Osteocyte (in vitro differentiated cells): ENCODE results near the gene RS1. TPM values are rescaled to one million over a fixed set of nuclear protein-coding genes. Genes with fewer than 3 reads are reported as not detected.

Source experiments
- DNase-seq: peaks from one replicate; pipeline ENCODE4 v3.0.0; 2021; ENCODE audit warnings: mixed read lengths; ENCODE audit not compliant: unreplicated experiment; ENCODE audit errors: extremely low spot score
- H3K27ac Mint-ChIP-seq: one replicate; pipeline ENCODE4 v1.8.0; 2021; ENCODE audit warnings: mild to moderate bottlenecking, mixed read lengths; ENCODE audit not compliant: unreplicated experiment
- H3K27me3 Mint-ChIP-seq: one replicate; pipeline ENCODE4 v1.8.0; 2021; ENCODE audit warnings: mixed read lengths; ENCODE audit not compliant: unreplicated experiment
- H3K36me3 Mint-ChIP-seq: one replicate; pipeline ENCODE4 v1.8.0; 2021; ENCODE audit warnings: mixed read lengths; ENCODE audit not compliant: unreplicated experiment
- H3K4me1 Mint-ChIP-seq: one replicate; pipeline ENCODE4 v1.8.0; 2021; ENCODE audit warnings: mixed read lengths; ENCODE audit not compliant: unreplicated experiment
- H3K4me3 Mint-ChIP-seq: one replicate; pipeline ENCODE4 v1.8.0; 2021; ENCODE audit warnings: mild to moderate bottlenecking, moderate library complexity, mixed read lengths; ENCODE audit not compliant: unreplicated experiment
- H3K9me3 Mint-ChIP-seq: one replicate; pipeline ENCODE4 v1.8.0; 2021; ENCODE audit warnings: mixed read lengths; ENCODE audit not compliant: unreplicated experiment
- total RNA-seq: library from RNA; stranded (reverse); gene quantifications from 2 replicates; pipeline ENCODE4 v1.2.1, GENCODE V29; 2021
- TF ChIP-seq, protein P1 (sequence below): fragments of 200-600 bp; sonication (generic); IDR thresholded peaks from 2 replicates; pipeline ENCODE4 v1.5.0; 2021; ENCODE audit warnings: antibody characterized with exemption, mild to moderate bottlenecking, moderate library complexity

Gene RS1
- total RNA-seq, 1 donor from 2014 or later = not detected

DNA sequence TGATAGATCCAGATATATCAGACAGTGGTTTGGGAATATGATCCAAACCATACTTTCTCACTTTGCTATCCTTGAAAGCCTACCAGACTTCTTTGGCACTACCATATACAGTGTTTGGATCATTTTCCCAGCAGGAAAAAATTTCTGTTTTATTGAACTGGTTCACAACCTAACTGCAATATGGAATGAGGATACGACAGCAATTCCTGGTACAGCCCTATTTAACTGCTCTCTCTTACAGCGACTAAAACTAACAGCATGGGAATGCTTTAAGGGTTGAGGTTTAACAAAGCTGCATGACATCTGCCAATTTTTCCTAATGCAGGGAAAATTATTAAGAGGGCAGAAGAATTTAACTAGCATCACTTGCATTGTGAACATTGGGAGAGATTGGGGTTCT lies 47.3 kb downstream of the RS1 start:
- Mint-ChIP-seq H3K27ac (no peak overlapping the region), H3K9me3 (peaks cover 17% of the 10 kb centered on the region), H3K27me3 (no peaks in the 10 kb centered on the region), H3K36me3 (peaks cover 17% of the 10 kb centered on the region), H3K4me3 (no peak overlapping the region), H3K4me1 (no peaks in the 10 kb centered on the region)
- DNase-seq = no peak
- TF ChIP-seq, protein P1, sequence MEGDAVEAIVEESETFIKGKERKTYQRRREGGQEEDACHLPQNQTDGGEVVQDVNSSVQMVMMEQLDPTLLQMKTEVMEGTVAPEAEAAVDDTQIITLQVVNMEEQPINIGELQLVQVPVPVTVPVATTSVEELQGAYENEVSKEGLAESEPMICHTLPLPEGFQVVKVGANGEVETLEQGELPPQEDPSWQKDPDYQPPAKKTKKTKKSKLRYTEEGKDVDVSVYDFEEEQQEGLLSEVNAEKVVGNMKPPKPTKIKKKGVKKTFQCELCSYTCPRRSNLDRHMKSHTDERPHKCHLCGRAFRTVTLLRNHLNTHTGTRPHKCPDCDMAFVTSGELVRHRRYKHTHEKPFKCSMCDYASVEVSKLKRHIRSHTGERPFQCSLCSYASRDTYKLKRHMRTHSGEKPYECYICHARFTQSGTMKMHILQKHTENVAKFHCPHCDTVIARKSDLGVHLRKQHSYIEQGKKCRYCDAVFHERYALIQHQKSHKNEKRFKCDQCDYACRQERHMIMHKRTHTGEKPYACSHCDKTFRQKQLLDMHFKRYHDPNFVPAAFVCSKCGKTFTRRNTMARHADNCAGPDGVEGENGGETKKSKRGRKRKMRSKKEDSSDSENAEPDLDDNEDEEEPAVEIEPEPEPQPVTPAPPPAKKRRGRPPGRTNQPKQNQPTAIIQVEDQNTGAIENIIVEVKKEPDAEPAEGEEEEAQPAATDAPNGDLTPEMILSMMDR = no peak

DNA sequence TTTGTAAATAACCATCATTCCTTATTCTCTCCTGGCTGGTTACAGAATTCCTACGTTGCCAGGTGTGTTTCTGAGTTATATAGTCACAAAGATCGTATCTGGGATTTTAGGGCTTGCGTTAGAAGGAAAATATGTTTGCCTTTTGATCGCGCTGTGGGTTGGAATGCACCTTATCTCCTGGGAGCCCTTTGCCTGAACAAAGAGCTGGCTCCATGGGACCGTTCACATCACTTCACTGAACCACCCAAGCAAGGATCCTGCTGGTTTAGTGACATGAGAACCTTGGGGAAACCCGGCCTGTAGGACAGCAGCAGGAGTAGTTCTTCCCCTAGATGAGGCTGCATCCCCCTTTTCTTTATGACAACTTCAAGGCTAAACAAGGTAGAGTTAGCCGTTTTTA lies 51.6 kb downstream of the RS1 start:
- Mint-ChIP-seq H3K9me3 (peaks cover 20% of the 10 kb centered on the region), H3K4me1 (peaks cover 11% of the 10 kb centered on the region), H3K27me3 (no peaks in the 10 kb centered on the region), H3K4me3 (no peak overlapping the region), H3K36me3 (peaks cover 5% of the 10 kb centered on the region), H3K27ac (no peak overlapping the region)
- TF ChIP-seq, protein P1 = no peak
- DNase-seq = no peak

DNA sequence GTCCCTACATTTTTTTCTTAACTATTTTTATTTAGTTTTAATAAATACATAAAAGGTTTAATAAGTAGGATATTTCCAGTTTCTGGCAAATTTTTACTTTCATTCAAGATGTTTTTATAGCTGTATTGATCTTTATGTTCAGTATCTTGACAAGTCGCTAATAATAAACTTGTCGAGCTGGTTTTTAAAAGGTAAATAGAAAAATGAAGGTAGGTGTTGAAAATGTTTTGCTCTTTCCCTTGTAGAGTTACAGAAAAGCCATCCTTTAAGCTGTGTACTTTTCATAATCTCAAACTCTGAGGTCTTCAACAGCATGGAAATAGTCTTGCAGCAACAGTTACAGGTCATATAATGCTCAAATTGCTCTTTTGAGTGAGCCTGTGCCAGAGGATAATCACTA lies 52.6 kb downstream of the RS1 start:
- Mint-ChIP-seq H3K36me3 (peaks cover 5% of the 10 kb centered on the region), H3K4me1 (peaks cover 11% of the 10 kb centered on the region), H3K9me3 (peaks cover 19% of the 10 kb centered on the region), H3K27ac (no peak overlapping the region), H3K4me3 (no peak overlapping the region), H3K27me3 (no peaks in the 10 kb centered on the region)
- no peak for DNase-seq
- TF ChIP-seq, protein P1 = no peak

DNA sequence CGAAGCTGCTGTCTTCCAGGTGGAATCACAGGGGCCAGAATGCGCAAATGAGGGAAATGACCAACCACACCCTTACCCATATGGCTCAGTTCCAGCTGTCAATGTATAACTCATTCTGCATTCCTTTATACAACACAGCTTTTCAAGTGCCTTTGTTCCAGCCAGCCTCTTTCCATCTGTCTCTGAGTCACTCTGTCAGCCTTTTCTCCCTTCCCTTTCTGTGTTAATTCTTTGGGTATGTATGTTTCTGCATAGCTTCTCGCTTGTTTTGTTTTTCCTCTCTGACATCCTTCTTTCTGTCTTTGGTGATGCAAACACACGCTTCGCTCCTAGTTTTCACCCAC lies 54.5 kb downstream of the RS1 start:
- peaks cover 11% of the 10 kb centered on the region for H3K4me1 Mint-ChIP-seq
- TF ChIP-seq, protein P1 = no peak
- no peak overlapping the region for H3K27ac Mint-ChIP-seq
- no peak for DNase-seq
- H3K4me3 Mint-ChIP-seq = no peak overlapping the region
- H3K9me3 Mint-ChIP-seq = peaks cover 15% of the 10 kb centered on the region
- H3K36me3 Mint-ChIP-seq = no peaks in the 10 kb centered on the region
- no peaks in the 10 kb centered on the region for H3K27me3 Mint-ChIP-seq

DNA sequence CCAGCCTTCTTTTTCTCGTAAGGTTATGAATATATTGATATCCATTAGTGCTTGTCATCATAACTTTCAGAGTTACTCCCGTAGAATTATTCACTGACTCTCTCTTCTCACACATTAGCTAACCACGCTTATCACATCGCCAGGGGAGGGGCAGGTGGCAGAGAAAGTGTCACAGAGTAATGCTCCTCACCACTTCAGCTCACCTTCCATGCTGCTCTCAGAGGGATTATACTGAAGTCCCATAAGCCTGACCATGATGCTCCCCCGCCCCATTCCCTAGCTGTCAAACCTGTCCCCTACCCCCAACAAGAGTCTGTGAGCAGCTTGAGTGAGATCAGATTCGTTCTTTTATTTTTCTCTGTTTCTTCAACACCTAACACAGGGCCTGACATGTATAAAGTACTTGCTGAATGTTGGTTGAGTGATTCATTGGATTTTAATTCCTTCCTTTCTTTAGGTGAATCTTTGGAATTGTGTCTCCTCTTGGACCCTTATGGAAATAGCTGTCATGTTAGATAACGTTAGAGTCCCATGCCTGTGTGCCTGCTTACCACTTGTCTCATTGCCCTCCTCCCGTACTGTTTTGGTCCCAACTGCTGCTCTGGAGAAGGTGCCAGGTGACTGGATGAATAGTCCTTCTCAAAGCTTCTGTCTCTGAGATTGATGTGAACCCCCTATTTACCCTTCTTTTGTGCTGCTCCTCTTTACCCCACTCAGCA lies 55.1 kb downstream of the RS1 start:
- H3K36me3 Mint-ChIP-seq = no peaks in the 10 kb centered on the region
- no peaks in the 10 kb centered on the region for H3K27me3 Mint-ChIP-seq
- no peak overlapping the region for H3K4me3 Mint-ChIP-seq
- H3K4me1 Mint-ChIP-seq = peaks cover 11% of the 10 kb centered on the region
- no peak overlapping the region for H3K27ac Mint-ChIP-seq
- TF ChIP-seq, protein P1 = no peak
- H3K9me3 Mint-ChIP-seq = peaks cover 15% of the 10 kb centered on the region
- DNase-seq = no peak
